Activated CD8-positive, alpha-beta memory T cell treated with anti-CD3 and anti-CD28 coated beads for 1 hour (primary cell): Measurements from ENCODE around the gene SLC32A1.

Source experiments
- DNase-seq, 2 donors: peaks; one replicate each; pipeline ENCODE4 v3.0.0-alpha.2; 2020; ENCODE audit warnings: low read depth in 1 of 2; ENCODE audit errors: extremely low read depth in 1 of 2

The SLC32A1 gene

DNA sequence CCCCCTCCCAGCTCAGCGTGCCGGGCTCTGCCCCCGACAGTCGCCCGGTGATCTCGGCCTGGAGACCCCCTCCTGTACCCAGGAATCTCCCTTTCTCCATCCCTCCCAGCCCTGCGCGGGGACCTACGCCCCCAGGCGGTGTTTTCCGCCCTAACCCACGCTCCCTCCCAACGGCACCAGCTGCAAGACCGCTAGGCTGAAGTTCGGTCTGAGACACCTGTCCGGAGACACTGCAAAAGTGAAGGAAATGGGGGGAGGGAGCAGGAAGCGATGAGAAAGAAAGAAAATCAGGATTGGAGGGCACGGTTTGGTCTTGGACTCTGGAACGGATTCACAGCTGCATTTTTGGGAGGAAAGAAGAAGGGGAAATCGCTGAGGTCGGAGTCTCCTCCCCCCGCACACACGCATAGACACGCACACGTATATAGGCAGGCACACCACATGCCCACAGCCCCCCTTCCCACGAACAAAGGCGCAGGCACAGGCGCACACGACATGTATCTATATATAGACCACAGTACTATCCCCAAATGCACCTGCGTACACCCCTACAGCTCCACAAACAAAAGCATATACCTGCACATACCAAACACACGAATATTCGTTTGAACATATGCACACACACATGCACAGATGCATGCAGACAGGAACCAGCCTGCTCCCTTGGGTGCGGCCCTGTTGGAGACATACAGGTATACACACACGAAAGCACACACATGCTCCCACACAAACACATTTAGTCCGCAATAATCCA, 1.0 kb downstream of the SLC32A1 start:
- no peak for DNase-seq

DNA sequence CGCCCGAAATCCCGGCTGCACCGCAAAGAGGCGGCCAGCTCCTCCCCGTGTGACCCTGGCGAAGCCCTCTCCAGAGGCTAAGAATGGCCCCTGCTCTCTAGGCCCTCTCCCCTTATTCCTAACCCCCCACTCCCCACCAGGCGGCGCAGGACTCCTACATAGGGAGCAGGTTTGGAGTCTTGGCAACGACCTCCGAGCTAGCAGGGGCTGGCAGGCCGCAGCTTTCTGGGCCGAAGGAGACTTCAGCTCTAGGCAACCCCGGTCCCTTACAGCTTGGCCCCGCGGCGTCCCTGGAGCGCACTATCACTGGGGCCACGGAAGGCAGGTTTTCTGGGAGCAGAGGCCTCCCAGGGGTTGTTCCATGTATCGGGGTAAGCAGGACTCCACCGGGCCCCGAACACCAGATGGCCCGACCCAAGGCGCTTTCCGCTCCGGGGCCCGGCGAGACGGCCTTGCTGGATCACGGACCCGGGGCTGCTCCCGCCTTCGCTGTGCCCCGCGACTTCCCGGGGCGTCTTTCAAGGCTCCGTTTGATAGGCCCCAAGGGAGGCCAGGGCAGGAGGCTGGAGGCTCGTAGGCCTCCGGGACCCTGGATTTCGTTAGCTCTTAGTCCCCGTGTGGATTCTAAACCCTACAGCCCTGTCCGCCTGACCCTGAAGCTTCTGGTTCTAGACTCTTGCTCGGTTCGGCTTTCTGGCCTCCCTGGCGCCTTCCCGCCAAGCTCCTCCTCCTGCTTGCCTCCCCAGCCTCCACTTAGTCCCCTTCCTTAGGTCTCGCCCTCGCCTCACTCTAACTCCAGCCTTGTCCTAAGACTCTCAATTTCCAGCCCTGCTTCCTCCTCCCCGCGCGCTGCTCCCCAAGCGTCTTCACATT, 1.9 kb downstream of the SLC32A1 start:
- no peak for DNase-seq

DNA sequence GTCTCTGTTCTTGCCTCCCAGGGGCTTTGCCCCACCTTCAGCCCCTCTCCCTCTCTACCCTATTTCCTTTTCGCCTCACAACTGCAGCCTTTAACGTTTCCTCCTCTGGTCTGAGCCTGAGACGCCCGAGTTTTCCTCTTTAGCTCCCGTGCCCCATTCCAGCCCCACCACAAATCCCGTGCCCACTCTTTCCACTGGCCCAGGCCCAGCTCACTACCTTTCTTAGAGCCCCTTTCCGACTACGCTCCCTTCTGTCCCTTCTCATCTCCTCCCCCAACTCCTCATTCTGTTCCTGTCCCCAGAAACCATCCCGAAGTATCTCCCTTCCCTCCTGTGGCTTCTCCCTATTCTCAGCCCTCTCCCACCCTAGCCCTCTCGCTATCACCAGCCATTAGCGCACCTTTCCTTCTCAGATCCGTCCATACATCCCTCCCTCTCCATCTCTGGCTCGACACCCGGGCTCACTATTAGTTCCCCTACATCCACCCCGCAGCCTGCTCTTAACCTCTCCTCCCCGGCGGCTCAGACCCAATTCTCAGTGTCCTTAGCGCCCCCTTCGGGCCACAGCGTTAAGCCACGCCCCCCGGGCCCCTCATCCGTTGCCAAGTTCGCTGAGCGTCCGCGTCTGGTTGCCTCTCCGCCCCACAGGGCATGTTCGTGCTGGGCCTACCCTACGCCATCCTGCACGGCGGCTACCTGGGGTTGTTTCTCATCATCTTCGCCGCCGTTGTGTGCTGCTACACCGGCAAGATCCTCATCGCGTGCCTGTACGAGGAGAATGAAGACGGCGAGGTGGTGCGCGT, 2.7 kb downstream of the SLC32A1 start:
- DNase-seq, result peak in 1 of 2 donors; percentile 19

DNA sequence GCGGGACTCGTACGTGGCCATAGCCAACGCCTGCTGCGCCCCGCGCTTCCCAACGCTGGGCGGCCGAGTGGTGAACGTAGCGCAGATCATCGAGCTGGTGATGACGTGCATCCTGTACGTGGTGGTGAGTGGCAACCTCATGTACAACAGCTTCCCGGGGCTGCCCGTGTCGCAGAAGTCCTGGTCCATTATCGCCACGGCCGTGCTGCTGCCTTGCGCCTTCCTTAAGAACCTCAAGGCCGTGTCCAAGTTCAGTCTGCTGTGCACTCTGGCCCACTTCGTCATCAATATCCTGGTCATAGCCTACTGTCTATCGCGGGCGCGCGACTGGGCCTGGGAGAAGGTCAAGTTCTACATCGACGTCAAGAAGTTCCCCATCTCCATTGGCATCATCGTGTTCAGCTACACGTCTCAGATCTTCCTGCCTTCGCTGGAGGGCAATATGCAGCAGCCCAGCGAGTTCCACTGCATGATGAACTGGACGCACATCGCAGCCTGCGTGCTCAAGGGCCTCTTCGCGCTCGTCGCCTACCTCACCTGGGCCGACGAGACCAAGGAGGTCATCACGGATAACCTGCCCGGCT, 3.4 kb downstream of the SLC32A1 start:
- DNase-seq, result no peak

DNA sequence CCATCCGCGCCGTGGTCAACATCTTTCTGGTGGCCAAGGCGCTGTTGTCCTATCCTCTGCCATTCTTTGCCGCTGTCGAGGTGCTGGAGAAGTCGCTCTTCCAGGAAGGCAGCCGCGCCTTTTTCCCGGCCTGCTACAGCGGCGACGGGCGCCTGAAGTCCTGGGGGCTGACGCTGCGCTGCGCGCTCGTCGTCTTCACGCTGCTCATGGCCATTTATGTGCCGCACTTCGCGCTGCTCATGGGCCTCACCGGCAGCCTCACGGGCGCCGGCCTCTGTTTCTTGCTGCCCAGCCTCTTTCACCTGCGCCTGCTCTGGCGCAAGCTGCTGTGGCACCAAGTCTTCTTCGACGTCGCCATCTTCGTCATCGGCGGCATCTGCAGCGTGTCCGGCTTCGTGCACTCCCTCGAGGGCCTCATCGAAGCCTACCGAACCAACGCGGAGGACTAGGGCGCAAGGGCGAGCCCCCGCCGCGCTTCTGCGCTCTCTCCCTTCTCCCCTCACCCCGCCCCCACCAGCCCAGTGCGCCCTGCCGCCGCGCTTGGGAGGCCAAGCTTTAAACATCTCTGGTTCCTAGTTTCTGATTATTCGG, 4.0 kb downstream of the SLC32A1 start:
- DNase-seq, result no peak

DNA sequence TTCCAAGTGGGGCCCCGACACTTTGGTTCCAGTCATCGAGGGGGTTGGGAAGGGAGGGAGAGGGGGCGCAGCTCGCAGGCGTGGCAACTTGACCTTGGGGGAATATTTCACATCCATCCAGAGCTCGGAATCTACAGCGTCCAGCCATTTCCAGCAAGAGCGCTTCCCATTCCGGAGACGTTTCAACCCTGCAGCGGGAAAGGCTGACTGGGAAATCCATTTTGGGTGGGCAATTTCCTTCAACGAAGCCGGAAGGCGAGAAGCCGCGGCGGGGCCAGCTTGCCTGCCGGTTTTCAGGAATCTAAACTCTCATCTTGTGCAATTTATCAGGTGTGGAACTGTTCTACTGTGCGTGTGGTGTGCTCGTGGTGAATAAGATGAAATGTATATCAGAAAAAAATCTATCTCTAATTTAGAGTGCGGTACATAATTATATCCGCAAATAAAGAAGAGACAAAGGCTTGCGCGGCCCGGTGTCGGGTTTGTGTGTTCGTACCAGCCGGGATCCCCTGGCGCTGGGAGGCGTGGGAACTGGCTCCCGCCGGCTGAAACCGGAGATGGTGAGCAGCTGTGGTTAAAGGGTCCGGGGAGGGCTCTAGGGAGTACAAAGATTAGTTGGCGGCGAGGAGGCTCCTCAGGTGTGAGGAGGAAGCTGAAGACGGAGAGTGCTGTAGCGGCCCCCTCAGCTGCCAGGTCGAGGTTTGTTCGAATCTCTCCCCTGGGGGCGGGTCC, 4.8 kb downstream of the SLC32A1 start:
- DNase-seq, result no peak

DNA sequence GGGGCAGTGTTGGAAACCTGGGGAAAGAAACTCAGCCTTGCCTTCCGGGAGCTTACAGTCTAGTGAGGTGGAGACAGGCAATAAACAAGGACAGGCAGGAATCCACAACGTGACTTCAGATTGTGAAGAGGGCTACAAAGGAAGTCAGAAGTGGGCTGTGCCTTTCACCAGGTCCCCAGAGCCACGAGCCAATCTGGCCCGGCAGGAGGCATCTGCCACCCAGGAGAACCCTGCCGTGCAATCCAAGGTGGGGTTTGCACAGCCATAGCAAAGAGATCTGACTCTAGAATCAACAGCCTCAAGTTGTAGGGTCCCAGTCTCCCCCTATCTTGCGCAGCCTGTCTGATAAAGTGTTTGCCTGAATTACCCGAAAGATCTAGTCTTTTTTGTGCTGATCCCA, 5.5 kb downstream of the SLC32A1 start:
- DNase-seq, result no peak

DNA sequence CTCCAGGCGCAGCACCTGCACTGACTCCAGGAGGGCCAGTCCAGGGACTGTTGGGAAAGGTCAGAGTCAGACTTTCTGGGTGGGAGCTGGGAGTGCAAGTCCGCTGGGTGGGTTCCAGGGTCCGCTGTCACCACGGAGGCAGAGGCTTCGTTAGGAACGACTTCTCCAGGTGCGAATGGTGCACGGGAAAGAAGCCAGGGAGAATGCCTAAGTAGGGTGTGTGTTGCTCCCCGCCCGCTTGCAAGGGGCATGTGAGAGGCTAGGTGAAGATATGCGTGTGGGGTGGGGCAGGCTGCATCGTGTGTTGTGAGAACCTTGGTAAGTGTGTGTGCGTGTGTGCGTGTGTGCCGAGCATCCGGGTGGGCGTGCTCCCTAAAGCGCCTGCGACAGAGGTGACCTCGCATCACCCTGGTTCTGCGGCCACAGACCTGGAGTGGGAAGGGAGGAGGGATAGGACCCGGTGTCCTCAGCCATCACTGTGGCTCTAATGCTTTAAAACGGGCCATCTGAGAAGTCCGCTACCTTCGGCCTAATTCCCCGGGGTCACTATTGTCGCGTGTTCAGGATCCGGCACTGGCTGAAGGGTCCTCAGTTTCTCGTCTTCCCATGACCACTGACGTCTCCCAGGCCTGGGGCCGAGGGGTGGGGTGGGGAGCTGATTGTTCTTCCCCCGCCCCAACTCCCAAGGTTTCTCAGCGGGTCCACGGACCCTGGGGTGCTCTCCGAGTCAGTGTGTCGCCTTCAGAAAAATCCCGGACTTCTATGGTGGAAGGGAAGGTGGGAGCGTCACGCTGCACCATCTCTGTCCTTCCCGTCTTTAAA, 6.1 kb downstream of the SLC32A1 start:
- no peak for DNase-seq

DNA sequence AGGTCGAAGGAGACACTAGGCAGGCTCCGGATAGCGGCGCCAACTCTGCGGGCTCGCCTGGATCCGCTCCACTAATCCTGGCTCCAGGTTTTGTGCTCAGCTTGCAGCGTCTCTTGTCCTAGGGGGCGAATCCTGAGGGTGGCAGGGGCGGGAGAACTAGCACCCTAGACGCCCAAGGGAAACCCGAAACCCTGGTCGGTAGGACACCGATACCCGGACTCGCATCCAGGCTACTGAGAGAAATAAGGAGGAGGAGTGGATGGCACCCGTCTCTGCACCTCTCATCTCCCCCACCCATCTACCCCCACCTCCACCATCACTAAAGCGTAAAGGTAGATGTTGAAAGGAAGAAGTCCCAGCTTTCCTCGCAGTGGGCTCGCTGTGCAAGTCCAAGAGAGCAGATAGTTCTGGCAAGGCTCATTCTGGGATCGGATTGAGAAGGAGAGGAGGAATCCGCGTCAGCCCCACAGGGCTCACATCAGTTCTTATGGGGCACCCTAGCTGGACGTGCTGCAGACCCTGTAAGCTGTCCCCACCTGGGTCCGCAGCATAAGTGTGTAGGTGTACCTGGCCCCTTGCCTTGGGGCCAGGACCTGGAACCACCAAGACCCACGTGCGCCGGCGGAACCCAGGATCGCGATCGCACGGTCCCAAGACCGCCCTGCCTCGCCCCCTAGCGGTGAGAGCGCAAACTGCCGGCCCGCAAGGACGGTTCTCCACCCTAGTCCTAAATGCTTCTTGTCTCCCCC, 6.9 kb downstream of the SLC32A1 start:
- peak in 1 of 2 donors; percentile 69 for DNase-seq

DNA sequence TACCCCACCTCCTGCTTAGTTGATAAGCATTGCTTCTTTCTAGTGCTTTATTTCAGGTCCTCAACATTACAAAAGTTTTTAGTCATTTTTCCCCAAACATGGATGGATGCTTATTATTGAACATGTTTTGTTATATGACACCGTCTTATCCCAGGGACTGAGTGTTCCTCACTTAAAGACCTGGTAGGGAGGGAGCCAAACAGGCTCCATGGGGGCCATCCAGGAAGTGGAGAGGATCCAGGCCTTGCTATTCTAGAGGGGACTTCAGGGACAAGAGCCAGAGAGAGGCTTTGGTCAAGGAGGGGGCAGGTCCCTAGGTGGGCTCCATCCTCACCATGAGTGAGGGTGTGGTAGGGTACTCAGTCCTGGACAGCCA, 7.4 kb downstream of the SLC32A1 start:
- no peak for DNase-seq

DNA sequence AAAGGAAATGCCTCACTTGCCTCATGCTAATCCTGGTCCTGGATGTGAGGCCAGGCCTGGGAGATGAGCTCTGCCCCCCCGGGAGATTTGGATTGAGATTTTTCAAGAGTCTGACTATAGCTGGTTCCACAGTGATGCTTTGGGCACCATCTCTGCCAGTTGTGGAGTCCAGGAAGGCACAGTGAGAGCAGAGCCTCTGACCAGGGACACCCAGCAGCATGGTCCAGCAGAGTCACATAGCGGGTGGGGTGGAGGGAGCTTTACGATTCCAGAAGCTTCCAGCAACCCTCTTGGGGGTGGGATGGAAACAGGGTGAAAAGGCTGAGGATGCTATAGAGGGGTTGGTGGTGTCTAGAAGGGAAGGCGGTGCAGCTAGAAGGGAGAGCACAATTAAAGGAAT, 8.7 kb downstream of the SLC32A1 start:
- DNase-seq, result no peak

DNA sequence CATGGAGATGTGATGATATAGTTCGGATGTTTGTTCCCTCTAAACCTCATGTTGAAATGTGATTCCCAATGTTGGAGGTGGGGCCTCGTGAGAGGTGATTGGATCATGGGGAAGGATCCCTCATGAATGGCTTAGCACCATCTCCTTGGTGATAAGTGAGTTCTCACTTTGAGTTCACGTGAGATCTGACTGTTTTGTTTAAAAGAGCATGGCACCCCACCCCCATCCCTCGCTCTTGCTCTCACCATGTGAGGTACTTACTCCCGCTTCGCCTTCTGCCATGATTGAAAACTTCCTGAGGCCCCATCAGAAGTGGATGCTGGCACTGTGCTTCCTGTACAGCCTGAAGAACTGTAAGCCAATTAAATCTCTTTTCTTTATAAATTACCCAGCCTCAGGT, 10.9 kb downstream of the SLC32A1 start:
- DNase-seq, result no peak

DNA sequence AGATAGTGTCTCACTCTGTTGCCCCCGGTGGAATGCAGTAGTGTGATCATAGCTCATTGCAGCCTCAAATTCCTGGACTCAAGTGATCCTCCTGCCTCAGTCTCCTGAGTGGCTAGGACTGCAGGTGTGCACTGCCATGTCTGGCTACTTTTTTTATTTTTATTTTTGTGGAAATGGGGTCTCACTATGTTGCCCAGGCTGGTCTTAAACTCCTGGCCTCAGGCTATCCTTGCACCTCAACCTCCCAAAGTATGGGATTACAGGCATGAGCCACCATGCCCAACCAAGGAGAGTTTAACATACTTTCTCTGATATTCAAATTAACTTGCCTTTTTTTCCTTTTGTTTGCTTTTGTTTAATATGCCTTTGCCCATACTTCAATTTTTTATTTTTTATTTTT, 13.6 kb downstream of the SLC32A1 start:
- DNase-seq, result no peak

DNA sequence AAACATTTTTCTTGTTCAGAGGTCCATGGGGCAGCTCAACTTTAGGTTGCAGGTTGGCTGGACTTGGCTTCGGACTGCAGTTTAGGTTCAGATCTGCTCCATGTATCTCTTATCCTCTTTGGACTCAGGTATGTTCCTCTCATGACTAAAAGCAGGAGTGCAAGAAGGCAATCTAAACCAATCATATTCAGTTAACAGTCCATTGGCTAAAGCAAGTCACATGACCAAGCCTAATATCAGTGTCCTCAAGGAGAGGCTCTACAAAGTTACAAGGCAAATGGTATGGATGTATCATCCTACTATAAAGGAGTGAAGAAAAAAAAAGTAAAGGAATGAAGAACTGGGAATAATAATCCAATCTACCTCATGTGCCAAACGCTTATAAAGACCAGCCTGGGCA, 21.5 kb downstream of the SLC32A1 start:
- no peak for DNase-seq

DNA sequence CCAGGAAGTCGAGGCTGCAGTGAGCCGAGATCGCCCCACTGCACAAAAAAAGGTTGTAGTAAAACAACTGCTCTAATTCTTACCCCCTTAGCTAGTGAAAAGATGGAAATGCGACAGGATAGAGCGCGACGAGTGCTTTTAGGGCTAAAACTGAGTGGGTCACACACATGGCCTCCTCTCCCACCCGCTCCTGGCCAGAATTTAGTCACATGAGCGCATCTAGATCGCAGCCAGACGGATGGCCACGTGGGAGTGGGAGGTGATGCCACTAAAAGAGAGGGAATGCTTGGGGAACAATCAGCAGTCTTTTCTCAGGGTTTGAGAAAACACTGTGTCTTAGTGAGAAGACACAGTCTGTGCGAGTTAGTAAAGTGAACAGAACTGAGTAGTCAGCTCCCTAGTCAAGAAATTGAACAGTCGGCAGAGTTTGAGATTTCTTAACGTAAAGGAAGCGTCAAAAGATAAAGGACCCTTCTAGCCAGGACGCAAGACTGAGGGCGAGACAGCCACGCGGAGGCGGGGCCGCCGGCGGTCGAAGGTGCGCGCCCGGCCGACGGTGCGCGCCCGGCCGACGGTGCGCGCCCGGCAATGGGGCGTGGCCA, 23.3 kb downstream of the SLC32A1 start:
- DNase-seq, result no peak

DNA sequence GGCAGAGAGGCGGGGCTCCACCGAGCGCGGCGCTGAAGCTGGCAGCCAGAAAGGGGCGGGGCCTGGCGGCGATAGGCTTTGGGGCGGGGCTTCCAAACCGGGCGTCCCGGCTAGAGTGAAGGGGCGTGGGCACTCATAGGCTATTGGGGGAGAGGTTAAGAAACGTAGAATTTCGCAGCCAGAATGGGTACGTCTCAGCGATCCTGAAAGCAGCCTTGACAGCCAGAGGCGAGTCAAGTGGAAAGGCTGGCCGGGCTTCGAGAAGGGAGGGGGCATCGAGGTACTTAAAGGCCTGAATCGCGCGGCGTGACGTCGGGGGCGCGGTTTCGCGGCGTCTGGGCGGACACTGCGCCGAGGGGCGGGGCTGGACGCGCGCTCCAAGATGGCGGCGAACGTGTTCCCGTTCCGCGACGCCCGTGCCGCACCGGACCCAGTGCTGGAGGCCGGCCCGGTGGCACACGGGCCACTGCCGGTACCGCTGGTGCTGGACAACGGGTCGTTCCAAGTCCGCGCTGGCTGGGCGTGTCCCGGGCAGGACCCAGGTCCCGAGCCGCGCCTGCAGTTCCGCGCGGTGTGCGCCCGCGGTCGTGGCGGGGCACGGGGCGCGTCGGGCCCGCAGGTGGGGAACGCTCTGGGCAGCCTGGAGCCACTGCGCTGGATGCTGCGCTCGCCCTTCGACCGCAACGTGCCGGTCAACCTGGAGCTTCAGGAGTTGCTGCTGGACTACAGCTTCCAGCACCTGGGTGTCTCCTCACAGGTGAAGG, 24.0 kb downstream of the SLC32A1 start, which contains the start of gene ACTR5:
ACTR5 (plus strand) TSS at position 364 of the 764 bp plus-strand sequence; CDS start at position 383, 19 bp downstream.
- peak; percentile 87 to 97 for DNase-seq

DNA sequence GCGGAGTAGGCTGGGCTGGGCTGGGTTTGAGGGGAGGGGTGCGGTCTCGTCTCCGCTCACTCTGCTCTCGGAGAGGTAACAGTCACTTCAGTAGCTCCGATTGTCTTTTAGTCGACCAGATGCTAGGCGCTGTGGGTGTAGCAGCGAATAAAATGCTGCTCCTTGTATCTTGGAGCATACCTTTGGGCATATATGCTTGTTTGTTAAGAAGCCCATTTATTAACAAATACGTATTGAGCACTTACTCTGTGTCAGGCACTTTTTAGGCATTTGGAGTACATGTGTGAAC, 24.5 kb downstream of the SLC32A1 start:
- peak in 1 of 2 donors; percentile 35 for DNase-seq
